Suprapubic skin (tissue), 4 donors: ENCODE data around the gene SHCBP1L.

Experiments used
- CTCF ChIP-seq, 2 donors: fragments of 200-600 bp in 1 of 2; fragments of 450-650 bp in 1 of 2; sonication (generic) in 1 of 2; IDR thresholded peaks; one replicate each; pipeline ENCODE4 v1.5.1; 2016 to 2019; ENCODE audit warnings: antibody characterized with exemption in 2 of 2, mild to moderate bottlenecking in 1 of 2, moderate library complexity in 1 of 2
- POLR2A ChIP-seq, 2 donors: fragments of 450-650 bp; IDR thresholded peaks; one replicate each; pipeline ENCODE4 v1.6.1; 2017; ENCODE audit warnings: antibody characterized with exemption in 2 of 2, mild to moderate bottlenecking in 2 of 2, moderate library complexity in 2 of 2
- POLR2AphosphoS5 ChIP-seq, 3 donors: sonication (generic); formaldehyde crosslinking; IDR thresholded peaks; one replicate each; pipeline ENCODE4 v1.6.1; 2017; ENCODE audit warnings: antibody characterized with exemption in 3 of 3

DNA sequence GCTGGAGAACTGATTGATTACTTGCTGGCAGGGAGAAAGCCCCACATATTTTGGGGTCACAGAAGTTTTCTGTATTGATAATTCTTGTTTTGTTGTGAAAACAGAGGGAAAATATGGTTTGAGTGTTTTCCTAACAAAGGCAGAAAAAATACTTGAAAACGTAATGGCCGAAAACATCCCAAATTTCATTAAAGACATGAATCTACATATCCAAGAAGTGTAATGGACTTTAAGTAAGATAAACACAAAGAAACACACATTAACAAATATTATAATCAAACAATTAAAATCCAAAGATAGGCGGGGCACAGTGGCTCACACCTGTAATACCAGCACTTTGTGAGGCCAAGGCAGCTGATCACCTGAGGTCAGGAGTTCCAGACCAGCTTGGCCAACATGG is 39.6 kb downstream of the SHCBP1L start:
- no peak for TF ChIP-seq CTCF (IDR thresholded peaks at IDR 0.05)
- no peak for TF ChIP-seq POLR2A (IDR thresholded peaks at IDR 0.05)
- TF ChIP-seq POLR2AphosphoS5 (IDR thresholded peaks at IDR 0.05), result no peak
